ENCODE results near the gene PLEKHM3. TPM values are rescaled to one million over a fixed set of nuclear protein-coding genes. Genes with fewer than 3 reads are reported as not detected.

Gene PLEKHM3
- total and polyA plus RNA-seq, 2 of the 4 experiments (the other 2 are of a cell fraction) = 2.4 to 11.3 TPM

GRCh38 chr2:207991944-207992343 is 33.4 kb downstream of the PLEKHM3 start:
- no peak overlapping the region for H2AK5ac ChIP-seq (ENCODE audit: low read depth, low read length)
- no peak overlapping the region for H4K8ac ChIP-seq (ENCODE audit: low read depth in 2 of 2, low read length in 2 of 2)
- H3K9me3 ChIP-seq (ENCODE audit: control insufficient read depth, insufficient read depth, low read length) = no peaks in the 10 kb centered on the region
- H3K23ac ChIP-seq (ENCODE audit: low read depth, low read length) = no peak overlapping the region
- no peak overlapping the region for H2BK5ac ChIP-seq (ENCODE audit: low read depth, low read length, poor library complexity, severe bottlenecking)
- H3K4ac ChIP-seq (ENCODE audit: low read depth, low read length) = no peak overlapping the region
- H4K91ac ChIP-seq (ENCODE audit: insufficient read depth, low read depth, low read length) = no peak overlapping the region
- no TSS peak for BruUV-seq (replicated peaks)
- H3K27ac ChIP-seq (ENCODE audit: insufficient read depth, low read length) = no peak overlapping the region
- no peak overlapping the region for H2AFZ ChIP-seq (replicated peaks; ENCODE audit: low read length, poor library complexity)
- no peak overlapping the region for H2BK20ac ChIP-seq (ENCODE audit: low read depth, low read length)
- no peak overlapping the region for H2BK120ac ChIP-seq (ENCODE audit: low read depth, low read length)
- WGBS, 2 experiments (ENCODE audit: extremely low coverage in 2 of 2, insufficient read length in 1 of 2) = no CpG with 5 or more reads among the region's 1 CpG
- in situ Hi-C loops (cut with MboI; ENCODE audit: low sequenced_read_pairs) (no loop called here), dilution Hi-C loops (cut with HindIII; ENCODE audit: low sequenced_read_pairs, unreplicated experiment) (no loop called here), intact Hi-C loops (cut with micrococcal nuclease) (no loop called here)
- no peaks in the 10 kb centered on the region for H4K20me1 ChIP-seq (ENCODE audit: insufficient read depth, low read length)
- H3K56ac ChIP-seq (ENCODE audit: extremely low read depth, insufficient read depth, low read length) = no peak overlapping the region
- H3K9ac ChIP-seq (ENCODE audit: low read depth, low read length) = no peak overlapping the region
- H3K36me3 ChIP-seq (ENCODE audit: control insufficient read depth, insufficient read depth, low read length) = no peaks in the 10 kb centered on the region
- H3K14ac ChIP-seq (replicated peaks; ENCODE audit: low read depth, low read length) = no peak overlapping the region
- no peak overlapping the region for H2BK15ac ChIP-seq (ENCODE audit: low read depth, low read length)
- ATAC-seq (ENCODE audit: low read depth) = no peak
- H3K4me1 ChIP-seq (ENCODE audit: control insufficient read depth, insufficient read depth, low read length) = no peaks in the 10 kb centered on the region; the same call in 1 of the 2 replicates
- H3K4me2 ChIP-seq (ENCODE audit: low read depth, low read length) = no peak overlapping the region
- H3K79me1 ChIP-seq (ENCODE audit: low read depth in 1 of 2, low read length in 2 of 2) = peaks cover 3 to 5% of the 10 kb centered on the region in 2 experiments; a peak in 2 of 4 replicates
- no peak for TF ChIP-seq RFX5 (IDR thresholded peaks at IDR 0.05; ENCODE audit: low read depth, low read length)
- TF ChIP-seq MXI1 (IDR thresholded peaks at IDR 0.05; ENCODE audit: borderline replicate concordance, low read depth, low read length) = no peak
- TF ChIP-seq, protein P1, sequence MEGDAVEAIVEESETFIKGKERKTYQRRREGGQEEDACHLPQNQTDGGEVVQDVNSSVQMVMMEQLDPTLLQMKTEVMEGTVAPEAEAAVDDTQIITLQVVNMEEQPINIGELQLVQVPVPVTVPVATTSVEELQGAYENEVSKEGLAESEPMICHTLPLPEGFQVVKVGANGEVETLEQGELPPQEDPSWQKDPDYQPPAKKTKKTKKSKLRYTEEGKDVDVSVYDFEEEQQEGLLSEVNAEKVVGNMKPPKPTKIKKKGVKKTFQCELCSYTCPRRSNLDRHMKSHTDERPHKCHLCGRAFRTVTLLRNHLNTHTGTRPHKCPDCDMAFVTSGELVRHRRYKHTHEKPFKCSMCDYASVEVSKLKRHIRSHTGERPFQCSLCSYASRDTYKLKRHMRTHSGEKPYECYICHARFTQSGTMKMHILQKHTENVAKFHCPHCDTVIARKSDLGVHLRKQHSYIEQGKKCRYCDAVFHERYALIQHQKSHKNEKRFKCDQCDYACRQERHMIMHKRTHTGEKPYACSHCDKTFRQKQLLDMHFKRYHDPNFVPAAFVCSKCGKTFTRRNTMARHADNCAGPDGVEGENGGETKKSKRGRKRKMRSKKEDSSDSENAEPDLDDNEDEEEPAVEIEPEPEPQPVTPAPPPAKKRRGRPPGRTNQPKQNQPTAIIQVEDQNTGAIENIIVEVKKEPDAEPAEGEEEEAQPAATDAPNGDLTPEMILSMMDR (conservative IDR thresholded peaks at IDR 0.05; ENCODE audit: low read depth, low read length) = no peak
- no peak for TF ChIP-seq CHD1 (IDR thresholded peaks at IDR 0.05; ENCODE audit: low read depth, low read length)
- no peak for TF ChIP-seq USF2 (IDR thresholded peaks at IDR 0.05; ENCODE audit: low read depth, low read length)
- POLR2A ChIA-PET (ENCODE audit: unreplicated experiment) = no interaction called here
- no peak overlapping the region for H3K18ac ChIP-seq (ENCODE audit: low read depth, low read length)
- no peaks in the 10 kb centered on the region for H3K9me1 ChIP-seq (ENCODE audit: insufficient read depth, low read length)
- no peak overlapping the region for H3K4me3 ChIP-seq (ENCODE audit: insufficient read depth, low read depth, low read length)
- no peaks in the 10 kb centered on the region for H3K27me3 ChIP-seq (ENCODE audit: control insufficient read depth, insufficient read depth, low read length)
- no peak overlapping the region for H2AK9ac ChIP-seq (replicated peaks; ENCODE audit: low read depth, low read length, poor library complexity)
- CTCF ChIA-PET = interaction anchor here (1.4 kb wide), 1 partner anchor 18 kb away, joined by 4 read pairs; no protein-coding TSS in a partner anchor
- no peak overlapping the region for H4K5ac ChIP-seq (ENCODE audit: low read depth, low read length)
- no peak for DNase-seq

All from IMR-90 (cell line).